A549 treated with GW870086 at 1 μM for 4 hours (cell line): ENCODE results near the gene FREM1. TPM values are rescaled to one million over a fixed set of nuclear protein-coding genes. Genes with fewer than 3 reads are reported as not detected.

ENCODE experiments used
- total RNA-seq: library from RNA; stranded (reverse); fragments of 200-300 nt; extraction: Qiagen RNA extraction; gene quantifications from 5 replicates; pipeline ENCODE4 v1.2.3, GENCODE V29; 2022; ENCODE audit warnings: low read depth

FREM1 gene, protein sequence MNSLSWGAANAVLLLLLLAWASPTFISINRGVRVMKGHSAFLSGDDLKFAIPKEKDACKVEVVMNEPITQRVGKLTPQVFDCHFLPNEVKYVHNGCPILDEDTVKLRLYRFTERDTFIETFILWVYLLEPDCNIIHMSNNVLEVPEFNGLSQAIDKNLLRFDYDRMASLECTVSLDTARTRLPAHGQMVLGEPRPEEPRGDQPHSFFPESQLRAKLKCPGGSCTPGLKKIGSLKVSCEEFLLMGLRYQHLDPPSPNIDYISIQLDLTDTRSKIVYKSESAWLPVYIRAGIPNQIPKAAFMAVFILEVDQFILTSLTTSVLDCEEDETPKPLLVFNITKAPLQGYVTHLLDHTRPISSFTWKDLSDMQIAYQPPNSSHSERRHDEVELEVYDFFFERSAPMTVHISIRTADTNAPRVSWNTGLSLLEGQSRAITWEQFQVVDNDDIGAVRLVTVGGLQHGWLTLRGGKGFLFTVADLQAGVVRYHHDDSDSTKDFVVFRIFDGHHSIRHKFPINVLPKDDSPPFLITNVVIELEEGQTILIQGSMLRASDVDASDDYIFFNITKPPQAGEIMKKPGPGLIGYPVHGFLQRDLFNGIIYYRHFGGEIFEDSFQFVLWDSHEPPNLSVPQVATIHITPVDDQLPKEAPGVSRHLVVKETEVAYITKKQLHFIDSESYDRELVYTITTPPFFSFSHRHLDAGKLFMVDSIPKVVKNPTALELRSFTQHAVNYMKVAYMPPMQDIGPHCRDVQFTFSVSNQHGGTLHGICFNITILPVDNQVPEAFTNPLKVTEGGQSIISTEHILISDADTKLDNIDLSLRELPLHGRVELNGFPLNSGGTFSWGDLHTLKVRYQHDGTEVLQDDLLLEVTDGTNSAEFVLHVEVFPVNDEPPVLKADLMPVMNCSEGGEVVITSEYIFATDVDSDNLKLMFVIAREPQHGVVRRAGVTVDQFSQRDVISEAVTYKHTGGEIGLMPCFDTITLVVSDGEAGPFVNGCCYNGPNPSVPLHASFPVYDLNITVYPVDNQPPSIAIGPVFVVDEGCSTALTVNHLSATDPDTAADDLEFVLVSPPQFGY (N-terminal part only)
- total RNA-seq: not detected in 5 replicates

DNA sequence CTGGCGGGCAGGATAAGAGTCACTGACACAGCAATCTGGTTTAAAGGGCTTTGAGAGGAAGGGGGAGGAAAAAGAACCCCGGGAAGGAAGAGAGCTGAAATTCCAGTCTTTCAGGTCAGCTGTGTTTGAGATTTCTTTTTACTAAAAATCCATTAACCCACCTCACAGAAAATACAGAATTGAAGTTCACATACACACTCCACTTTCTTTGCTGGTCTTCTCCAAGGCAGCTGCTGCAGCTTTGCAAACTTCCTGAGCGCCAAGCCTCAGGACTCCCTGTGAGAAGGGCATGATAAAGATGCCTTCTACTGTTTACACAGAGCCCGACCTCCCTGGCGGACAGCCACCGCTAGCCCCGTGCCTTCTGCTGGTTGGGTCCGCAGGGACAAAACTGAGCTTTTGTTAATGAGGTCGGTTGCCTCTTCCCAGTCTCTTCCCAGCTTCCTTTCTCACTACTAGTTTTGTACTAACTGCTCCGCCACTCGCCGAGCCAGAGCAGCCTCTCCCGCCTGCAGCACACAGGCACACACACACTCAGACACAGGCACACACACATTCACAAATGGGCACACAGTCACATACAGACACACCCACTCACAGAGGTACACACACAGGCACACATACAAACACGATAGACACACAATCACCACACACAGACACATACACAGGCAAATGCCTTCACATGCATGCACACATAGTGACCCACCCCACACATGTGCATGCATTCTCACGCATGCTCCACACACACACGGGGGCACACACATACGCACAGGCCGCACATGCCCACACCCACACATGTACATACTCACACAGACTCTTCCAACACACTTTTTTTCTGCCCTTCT is at the start of gene FREM1:
TSS of gene FREM1 (minus strand) at position 468 of the 845 bp plus-strand sequence. CDS start 41,451 bp downstream, outside the sequence.

DNA sequence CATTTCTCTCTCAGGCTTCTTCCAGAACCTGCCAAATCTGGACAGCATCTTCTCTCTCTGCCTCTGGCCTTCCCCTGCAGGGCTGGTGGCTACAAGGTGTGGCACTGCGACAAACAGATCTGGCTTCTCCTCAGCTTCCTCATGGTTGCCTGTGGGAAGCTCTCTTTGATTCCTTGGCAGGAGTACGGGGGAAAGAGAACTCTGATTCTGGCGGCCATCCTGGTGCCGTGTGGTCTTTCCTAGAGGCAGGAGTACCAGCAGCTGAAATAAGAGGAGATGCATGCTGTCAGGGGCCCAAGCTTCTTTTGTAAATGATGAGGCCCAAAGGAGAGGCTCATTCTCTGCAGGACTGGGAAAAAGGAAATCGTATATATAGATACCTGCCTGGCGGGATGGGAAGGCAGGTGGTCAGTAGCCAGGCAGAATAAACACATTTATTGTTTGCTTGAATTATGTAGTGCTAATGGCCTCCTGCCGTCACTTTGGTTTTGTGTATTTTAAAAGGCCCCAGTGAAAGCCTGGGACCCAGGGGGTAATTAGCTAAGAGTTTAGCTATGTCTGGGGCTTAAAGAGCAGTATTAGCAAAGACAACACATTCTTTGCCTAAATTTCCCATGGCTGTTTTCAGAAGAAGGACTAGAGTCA is 187.7 kb downstream of the FREM1 start, which contains the start of gene CER1:
TSS of gene CER1 (minus strand) at position 343 of the 645 bp plus-strand sequence. CDS start at position 282, 61 bp downstream.

DNA sequence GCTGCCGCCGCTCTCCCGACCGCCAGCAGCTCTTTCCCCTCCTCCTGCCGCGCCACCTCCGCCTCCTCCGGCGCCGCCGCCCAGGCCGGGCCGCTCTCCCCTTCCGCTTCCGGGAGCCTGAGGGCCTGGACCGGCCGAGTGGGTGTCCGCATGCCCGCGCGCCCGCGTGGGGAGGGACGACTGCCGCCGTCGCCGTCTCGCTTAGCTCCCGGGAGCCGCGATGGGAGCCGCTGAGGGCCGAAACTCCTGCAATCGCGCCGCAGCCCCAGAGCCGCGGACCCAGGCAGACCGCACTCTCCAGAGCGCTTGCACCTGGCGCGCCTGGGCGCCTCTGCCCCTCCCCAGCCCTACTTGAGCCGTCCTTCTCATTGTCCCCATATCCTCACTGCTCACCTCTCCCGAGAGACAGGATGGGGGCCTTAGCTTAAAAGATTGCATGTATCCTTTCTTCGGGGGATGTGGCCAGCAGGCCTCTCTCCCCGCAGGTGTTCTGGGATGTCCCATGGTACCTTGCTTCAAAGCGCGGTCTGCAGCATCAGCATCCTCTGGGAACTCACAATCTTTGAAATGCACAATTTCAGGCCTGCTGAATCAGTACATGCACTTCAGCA is 216.9 kb downstream of the FREM1 start, which contains the start of gene ZDHHC21:
TSS of gene ZDHHC21 (minus strand) at position 182 of the 611 bp plus-strand sequence. CDS start 19,092 bp downstream, outside the sequence.

Other genes with a start within 250 kb of the FREM1 start
- gene ZDHHC21, start 217.0 kb downstream of the FREM1 start, total RNA-seq: 1.5 to 3.9 TPM (median 3.1 TPM) in 5 replicates
- gene CER1, start 187.7 kb downstream of the FREM1 start, total RNA-seq: not detected in 5 replicates